HEK293 (cell line): ENCODE measurements around the gene POLN.

Experiments used
- CTCF ChIA-PET: fragments of 350-600 bp; formaldehyde crosslinking; extraction: SDS; loops from one replicate; lab custom pipeline; 2021; ENCODE audit warnings: antibody characterized with exemption; lab: Yijun Ruan, JAX
- POLR2A ChIA-PET: fragments of 300-600 bp; formaldehyde crosslinking; extraction: SDS; loops from one replicate; lab custom pipeline; 2020; ENCODE audit warnings: antibody characterized with exemption, inconsistent platforms; lab: Yijun Ruan, JAX
- H3K27ac ChIP-seq: fragments of 200-500 bp; sonication (Bioruptor generic); 2 replicates; pipeline ENCODE4 v1.5.1; 2014; ENCODE audit warnings: low read depth, low read length, control low read depth, inconsistent platforms; ENCODE audit errors: extremely low read depth
- H3K36me3 ChIP-seq, 2 experiments: fragments of 200-500 bp in 1 of 2; sonication (Bioruptor generic) in 1 of 2; 1 replicate in 1 of 2; 2 replicates in 1 of 2; pipeline ENCODE4 v1.5.1; 2014 to 2017; ENCODE audit warnings: inconsistent platforms in 2 of 2, low read length in 2 of 2; ENCODE audit not compliant: control insufficient read depth in 2 of 2, insufficient read depth in 1 of 2
- H3K4me1 ChIP-seq: fragments of 200-500 bp; sonication (Bioruptor generic); 2 replicates; pipeline ENCODE4 v1.5.1; 2014; ENCODE audit warnings: mild to moderate bottlenecking, low read length, inconsistent platforms; ENCODE audit not compliant: control insufficient read depth, insufficient read depth
- H3K4me3 ChIP-seq: 2 replicates; pipeline ENCODE4 v1.5.1; 2011; ENCODE audit warnings: low read depth, mild to moderate bottlenecking, control low read depth, low read length, moderate library complexity
- H3K9me3 ChIP-seq: fragments of 200-500 bp; sonication (Bioruptor generic); 2 replicates; pipeline ENCODE4 v1.5.1; 2014; ENCODE audit warnings: low read depth, low read length, inconsistent platforms; ENCODE audit not compliant: control insufficient read depth, insufficient read depth
- BCL11B ChIP-seq: fragments of 450-650 bp; formaldehyde crosslinking; IDR thresholded peaks from 2 replicates; pipeline ENCODE4 v1.5.1; 2016; ENCODE audit warnings: low read depth, missing biosample characterization, missing genetic modification characterization
- HOXD13 ChIP-seq: sonication (generic); formaldehyde crosslinking; IDR thresholded peaks from 2 replicates; pipeline ENCODE4 v1.8.0; 2022; ENCODE audit warnings: missing genetic modification reagents, borderline replicate concordance
- KLF1 ChIP-seq: fragments of 450-650 bp; formaldehyde crosslinking; IDR thresholded peaks from 2 replicates; pipeline ENCODE4 v1.5.1; 2016; ENCODE audit warnings: missing biosample characterization, missing genetic modification characterization
- KLF8 ChIP-seq: fragments of 450-650 bp; formaldehyde crosslinking; IDR thresholded peaks from 2 replicates; pipeline ENCODE4 v1.5.1; 2016; ENCODE audit warnings: missing biosample characterization, missing genetic modification characterization
- SP7 ChIP-seq: fragments of 450-650 bp; formaldehyde crosslinking; IDR thresholded peaks from 2 replicates; pipeline ENCODE4 v1.5.1; 2016; ENCODE audit warnings: missing biosample characterization, missing genetic modification characterization
- ZNF2 ChIP-seq: fragments of 450-650 bp; formaldehyde crosslinking; IDR thresholded peaks from 2 replicates; pipeline ENCODE4 v1.5.1; 2016; ENCODE audit warnings: missing biosample characterization, missing genetic modification characterization
- ZNF221 ChIP-seq: fragments of 450-650 bp; formaldehyde crosslinking; IDR thresholded peaks from 2 replicates; pipeline ENCODE4 v1.5.1; 2017; ENCODE audit warnings: missing biosample characterization, missing genetic modification characterization, borderline replicate concordance
- ZNF302 ChIP-seq: fragments of 450-650 bp; formaldehyde crosslinking; IDR thresholded peaks from 2 replicates; pipeline ENCODE4 v1.5.1; 2016; ENCODE audit warnings: missing biosample characterization, missing genetic modification characterization, low read depth
- ZNF341 ChIP-seq: fragments of 450-650 bp; formaldehyde crosslinking; IDR thresholded peaks from 2 replicates; pipeline ENCODE4; 2016; ENCODE audit warnings: low read depth, missing biosample characterization, missing genetic modification characterization
- ZNF391 ChIP-seq: fragments of 450-650 bp; formaldehyde crosslinking; IDR thresholded peaks from 2 replicates; pipeline ENCODE4 v1.5.1; 2016; ENCODE audit warnings: low read depth, missing biosample characterization, missing genetic modification characterization, borderline replicate concordance
- ZNF416 ChIP-seq: fragments of 450-650 bp; formaldehyde crosslinking; IDR thresholded peaks from 2 replicates; pipeline ENCODE4 v1.5.1; 2016; ENCODE audit warnings: missing biosample characterization, missing genetic modification characterization
- ZNF529 ChIP-seq: fragments of 450-650 bp; formaldehyde crosslinking; IDR thresholded peaks from 2 replicates; pipeline ENCODE4 v1.5.1; 2017; ENCODE audit warnings: missing genetic modification characterization, missing biosample characterization; ENCODE audit not compliant: insufficient replicate concordance
- ZNF548 ChIP-seq: fragments of 450-650 bp; formaldehyde crosslinking; IDR thresholded peaks from 2 replicates; pipeline ENCODE4 v1.5.1; 2016; ENCODE audit warnings: missing biosample characterization, missing genetic modification characterization
- ZNF596 ChIP-seq: fragments of 450-650 bp; IDR thresholded peaks from 2 replicates; pipeline ENCODE4 v1.5.0; 2018; ENCODE audit warnings: missing biosample characterization, mild to moderate bottlenecking, missing genetic modification characterization, moderate library complexity
- ZNF658 ChIP-seq: fragments of 450-650 bp; formaldehyde crosslinking; IDR thresholded peaks from 2 replicates; pipeline ENCODE4; 2016; ENCODE audit warnings: missing biosample characterization, missing genetic modification characterization
- ZNF664 ChIP-seq: fragments of 450-650 bp; formaldehyde crosslinking; IDR thresholded peaks from 2 replicates; pipeline ENCODE4 v1.5.1; 2016; ENCODE audit warnings: missing biosample characterization, missing genetic modification characterization
- TF ChIP-seq, protein P1 (sequence below): fragments of 450-650 bp; formaldehyde crosslinking; conservative IDR thresholded peaks from 2 replicates; pipeline ENCODE4 v1.5.1; 2016; ENCODE audit warnings: low read depth, missing biosample characterization, missing genetic modification characterization
- TF ChIP-seq, protein P2 (sequence below): fragments of 450-650 bp; formaldehyde crosslinking; IDR thresholded peaks from 2 replicates; pipeline ENCODE4 v1.5.1; 2016; ENCODE audit warnings: missing biosample characterization, missing genetic modification characterization, low read depth
- TF ChIP-seq, protein P3 (sequence below): fragments of 450-650 bp; formaldehyde crosslinking; IDR thresholded peaks from 2 replicates; pipeline ENCODE4 v1.5.1; 2017; ENCODE audit warnings: missing biosample characterization, missing genetic modification characterization
- TF ChIP-seq, protein P4 (sequence below): fragments of 450-650 bp; formaldehyde crosslinking; IDR thresholded peaks from 2 replicates; pipeline ENCODE4; 2016; ENCODE audit warnings: missing biosample characterization, missing genetic modification characterization
- TF ChIP-seq, protein P5 (sequence below): fragments of 450-650 bp; formaldehyde crosslinking; IDR thresholded peaks from 2 replicates; pipeline ENCODE4 v1.5.1; 2016; ENCODE audit warnings: missing biosample characterization, missing genetic modification characterization

POLN gene

DNA sequence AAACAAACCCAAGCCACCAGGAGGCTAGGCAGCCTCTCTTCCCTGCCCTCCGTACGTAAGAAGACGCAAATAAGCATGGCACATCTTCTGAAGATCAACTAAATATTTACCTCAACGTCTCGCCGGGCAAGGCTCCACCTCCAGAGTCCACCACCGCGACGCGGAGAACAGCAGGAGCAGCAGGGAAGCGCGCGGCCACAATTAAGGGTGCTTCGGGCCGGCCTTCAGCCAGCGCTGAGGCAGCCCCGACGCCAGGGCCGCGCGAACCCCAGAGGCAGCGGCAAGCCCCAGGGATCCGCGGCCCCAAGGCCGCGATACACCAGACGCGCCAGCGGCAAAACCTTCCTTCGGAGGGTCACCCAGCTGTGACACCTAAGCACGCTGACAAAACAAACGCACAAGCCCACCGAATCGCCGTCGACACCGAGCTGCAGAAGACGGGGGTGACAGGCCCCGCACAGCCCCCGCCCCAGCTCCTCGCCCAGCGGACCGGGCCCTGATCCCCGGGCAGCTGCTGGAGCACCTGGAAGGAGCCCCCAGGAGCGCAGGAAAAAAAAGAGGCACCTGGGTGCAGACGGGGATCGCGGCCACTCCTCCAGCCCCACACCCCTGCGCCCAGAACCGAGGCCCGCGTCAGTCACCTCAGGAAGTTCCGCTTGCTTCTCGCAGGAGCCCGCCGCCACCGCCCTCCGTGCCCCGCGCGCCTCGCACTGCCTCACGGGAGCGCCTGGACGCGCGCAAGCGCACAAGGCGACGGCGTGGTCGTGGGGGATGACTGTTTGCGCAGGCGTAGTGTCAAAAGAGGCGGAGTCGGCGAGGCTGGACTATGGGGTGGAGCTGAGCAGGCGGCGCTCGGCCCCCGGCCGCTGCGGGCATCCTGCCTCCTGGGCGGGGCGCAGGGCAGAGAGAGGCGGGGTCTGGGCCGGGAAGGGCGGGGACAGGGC lies at the start of gene POLN, which contains the start of gene HAUS3 (continued):
- peak; percentile 72 for TF ChIP-seq ZNF2 (tag by site-specific recombination)
- TF ChIP-seq KLF8: peak; percentile 85; the same call in 1 of the 2 replicates
- TF ChIP-seq KLF1 (tag by site-specific recombination): peak; percentile 37
- TF ChIP-seq, protein P1, sequence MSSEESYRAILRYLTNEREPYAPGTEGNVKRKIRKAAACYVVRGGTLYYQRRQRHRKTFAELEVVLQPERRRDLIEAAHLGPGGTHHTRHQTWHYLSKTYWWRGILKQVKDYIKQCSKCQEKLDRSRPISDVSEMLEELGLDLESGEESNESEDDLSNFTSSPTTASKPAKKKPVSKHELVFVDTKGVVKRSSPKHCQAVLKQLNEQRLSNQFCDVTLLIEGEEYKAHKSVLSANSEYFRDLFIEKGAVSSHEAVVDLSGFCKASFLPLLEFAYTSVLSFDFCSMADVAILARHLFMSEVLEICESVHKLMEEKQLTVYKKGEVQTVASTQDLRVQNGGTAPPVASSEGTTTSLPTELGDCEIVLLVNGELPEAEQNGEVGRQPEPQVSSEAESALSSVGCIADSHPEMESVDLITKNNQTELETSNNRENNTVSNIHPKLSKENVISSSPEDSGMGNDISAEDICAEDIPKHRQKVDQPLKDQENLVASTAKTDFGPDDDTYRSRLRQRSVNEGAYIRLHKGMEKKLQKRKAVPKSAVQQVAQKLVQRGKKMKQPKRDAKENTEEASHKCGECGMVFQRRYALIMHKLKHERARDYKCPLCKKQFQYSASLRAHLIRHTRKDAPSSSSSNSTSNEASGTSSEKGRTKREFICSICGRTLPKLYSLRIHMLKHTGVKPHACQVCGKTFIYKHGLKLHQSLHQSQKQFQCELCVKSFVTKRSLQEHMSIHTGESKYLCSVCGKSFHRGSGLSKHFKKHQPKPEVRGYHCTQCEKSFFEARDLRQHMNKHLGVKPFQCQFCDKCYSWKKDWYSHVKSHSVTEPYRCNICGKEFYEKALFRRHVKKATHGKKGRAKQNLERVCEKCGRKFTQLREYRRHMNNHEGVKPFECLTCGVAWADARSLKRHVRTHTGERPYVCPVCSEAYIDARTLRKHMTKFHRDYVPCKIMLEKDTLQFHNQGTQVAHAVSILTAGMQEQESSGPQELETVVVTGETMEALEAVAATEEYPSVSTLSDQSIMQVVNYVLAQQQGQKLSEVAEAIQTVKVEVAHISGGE: 0 out of 2 replicates have a peak, but pooled peaks have one; percentile 21
- TF ChIP-seq ZNF596 (tag by site-specific recombination): no peak
- TF ChIP-seq, all 188 proteins: peak for 45

DNA sequence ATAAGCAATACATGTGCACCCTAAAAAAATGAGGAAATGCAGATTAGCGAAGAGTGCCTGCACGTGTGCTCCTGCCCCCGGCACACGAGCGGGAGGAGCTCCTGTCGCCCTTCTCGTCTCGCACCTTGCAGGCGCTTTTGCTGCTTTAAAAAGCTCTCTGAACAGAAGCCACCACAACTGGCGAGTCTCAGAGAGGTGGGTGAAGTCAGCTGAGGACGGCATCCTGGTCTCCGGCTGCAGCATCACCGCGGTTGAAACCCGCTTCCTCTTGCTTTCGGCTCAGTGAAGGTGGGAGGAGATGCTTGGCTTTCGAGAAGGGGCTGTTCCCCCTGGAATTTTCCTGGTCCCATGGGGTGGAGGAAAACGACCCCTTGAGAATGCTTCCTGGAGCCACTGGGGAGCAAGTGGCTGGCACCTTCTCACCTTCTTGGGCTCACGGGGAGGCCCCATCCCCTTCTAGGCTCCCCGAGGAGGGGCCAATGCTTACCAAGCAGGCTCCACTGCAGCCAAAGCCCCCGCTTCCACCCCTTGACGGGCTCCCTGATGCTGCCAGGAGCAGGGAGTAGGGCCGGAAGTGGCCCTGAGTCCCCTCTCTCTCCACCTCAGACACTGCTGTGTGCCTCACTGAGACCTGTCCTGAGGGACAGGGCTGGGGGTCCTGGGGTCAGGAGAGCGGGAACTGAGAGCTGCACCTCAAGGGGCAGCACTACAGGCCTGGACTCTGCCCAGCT lies 49.2 kb upstream of the POLN start:
- Histone ChIP-seq H3K9me3 (no peaks in the 10 kb centered on the region), H3K4me3 (no peak overlapping the region), H3K4me1 (no peaks in the 10 kb centered on the region), H3K27ac (no peak overlapping the region), H3K36me3 (no peaks in the 10 kb centered on the region)
- ChIA-PET CTCF (no interaction called here), POLR2A (no interaction called here)
- no peak for TF ChIP-seq ZNF221 (tag by site-specific recombination)
- no peak for TF ChIP-seq ZNF416 (tag by site-specific recombination)
- no peak for TF ChIP-seq ZNF529 (tag by site-specific recombination)
- TF ChIP-seq, protein P2, sequence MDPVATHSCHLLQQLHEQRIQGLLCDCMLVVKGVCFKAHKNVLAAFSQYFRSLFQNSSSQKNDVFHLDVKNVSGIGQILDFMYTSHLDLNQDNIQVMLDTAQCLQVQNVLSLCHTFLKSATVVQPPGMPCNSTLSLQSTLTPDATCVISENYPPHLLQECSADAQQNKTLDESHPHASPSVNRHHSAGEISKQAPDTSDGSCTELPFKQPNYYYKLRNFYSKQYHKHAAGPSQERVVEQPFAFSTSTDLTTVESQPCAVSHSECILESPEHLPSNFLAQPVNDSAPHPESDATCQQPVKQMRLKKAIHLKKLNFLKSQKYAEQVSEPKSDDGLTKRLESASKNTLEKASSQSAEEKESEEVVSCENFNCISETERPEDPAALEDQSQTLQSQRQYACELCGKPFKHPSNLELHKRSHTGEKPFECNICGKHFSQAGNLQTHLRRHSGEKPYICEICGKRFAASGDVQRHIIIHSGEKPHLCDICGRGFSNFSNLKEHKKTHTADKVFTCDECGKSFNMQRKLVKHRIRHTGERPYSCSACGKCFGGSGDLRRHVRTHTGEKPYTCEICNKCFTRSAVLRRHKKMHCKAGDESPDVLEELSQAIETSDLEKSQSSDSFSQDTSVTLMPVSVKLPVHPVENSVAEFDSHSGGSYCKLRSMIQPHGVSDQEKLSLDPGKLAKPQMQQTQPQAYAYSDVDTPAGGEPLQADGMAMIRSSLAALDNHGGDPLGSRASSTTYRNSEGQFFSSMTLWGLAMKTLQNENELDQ (tag by site-specific recombination): no peak
- no peak for TF ChIP-seq ZNF302 (tag by site-specific recombination)
- TF ChIP-seq, protein P3, sequence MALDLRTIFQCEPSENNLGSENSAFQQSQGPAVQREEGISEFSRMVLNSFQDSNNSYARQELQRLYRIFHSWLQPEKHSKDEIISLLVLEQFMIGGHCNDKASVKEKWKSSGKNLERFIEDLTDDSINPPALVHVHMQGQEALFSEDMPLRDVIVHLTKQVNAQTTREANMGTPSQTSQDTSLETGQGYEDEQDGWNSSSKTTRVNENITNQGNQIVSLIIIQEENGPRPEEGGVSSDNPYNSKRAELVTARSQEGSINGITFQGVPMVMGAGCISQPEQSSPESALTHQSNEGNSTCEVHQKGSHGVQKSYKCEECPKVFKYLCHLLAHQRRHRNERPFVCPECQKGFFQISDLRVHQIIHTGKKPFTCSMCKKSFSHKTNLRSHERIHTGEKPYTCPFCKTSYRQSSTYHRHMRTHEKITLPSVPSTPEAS (tag by site-specific recombination): no peak
- no peak for TF ChIP-seq BCL11B (tag by site-specific recombination)
- no peak for TF ChIP-seq ZNF664 (tag by site-specific recombination)
- no peak for TF ChIP-seq ZNF658 (tag by site-specific recombination)
- TF ChIP-seq SP7: no peak
- no peak for TF ChIP-seq ZNF341 (tag by site-specific recombination)
- TF ChIP-seq HOXD13: no peak
- no peak for TF ChIP-seq ZNF391 (tag by site-specific recombination)
- TF ChIP-seq, protein P4, sequence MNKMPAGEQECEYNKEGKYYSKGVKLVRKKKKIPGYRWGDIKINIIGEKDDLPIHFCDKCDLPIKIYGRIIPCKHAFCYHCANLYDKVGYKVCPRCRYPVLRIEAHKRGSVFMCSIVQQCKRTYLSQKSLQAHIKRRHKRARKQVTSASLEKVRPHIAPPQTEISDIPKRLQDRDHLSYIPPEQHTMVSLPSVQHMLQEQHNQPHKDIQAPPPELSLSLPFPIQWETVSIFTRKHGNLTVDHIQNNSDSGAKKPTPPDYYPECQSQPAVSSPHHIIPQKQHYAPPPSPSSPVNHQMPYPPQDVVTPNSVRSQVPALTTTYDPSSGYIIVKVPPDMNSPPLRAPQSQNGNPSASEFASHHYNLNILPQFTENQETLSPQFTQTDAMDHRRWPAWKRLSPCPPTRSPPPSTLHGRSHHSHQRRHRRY (tag by site-specific recombination): no peak
- no peak for TF ChIP-seq ZNF548 (tag by site-specific recombination)
- TF ChIP-seq, protein P5, sequence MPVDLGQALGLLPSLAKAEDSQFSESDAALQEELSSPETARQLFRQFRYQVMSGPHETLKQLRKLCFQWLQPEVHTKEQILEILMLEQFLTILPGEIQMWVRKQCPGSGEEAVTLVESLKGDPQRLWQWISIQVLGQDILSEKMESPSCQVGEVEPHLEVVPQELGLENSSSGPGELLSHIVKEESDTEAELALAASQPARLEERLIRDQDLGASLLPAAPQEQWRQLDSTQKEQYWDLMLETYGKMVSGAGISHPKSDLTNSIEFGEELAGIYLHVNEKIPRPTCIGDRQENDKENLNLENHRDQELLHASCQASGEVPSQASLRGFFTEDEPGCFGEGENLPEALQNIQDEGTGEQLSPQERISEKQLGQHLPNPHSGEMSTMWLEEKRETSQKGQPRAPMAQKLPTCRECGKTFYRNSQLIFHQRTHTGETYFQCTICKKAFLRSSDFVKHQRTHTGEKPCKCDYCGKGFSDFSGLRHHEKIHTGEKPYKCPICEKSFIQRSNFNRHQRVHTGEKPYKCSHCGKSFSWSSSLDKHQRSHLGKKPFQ: no peak
